Measurements from ENCODE around the gene HPN.
"Not testable (repeated sequence)": the region's sequence is repeated elsewhere in the genome, so short reads cannot be mapped to it uniquely, and the experiment has no call there.

HPN gene

DNA sequence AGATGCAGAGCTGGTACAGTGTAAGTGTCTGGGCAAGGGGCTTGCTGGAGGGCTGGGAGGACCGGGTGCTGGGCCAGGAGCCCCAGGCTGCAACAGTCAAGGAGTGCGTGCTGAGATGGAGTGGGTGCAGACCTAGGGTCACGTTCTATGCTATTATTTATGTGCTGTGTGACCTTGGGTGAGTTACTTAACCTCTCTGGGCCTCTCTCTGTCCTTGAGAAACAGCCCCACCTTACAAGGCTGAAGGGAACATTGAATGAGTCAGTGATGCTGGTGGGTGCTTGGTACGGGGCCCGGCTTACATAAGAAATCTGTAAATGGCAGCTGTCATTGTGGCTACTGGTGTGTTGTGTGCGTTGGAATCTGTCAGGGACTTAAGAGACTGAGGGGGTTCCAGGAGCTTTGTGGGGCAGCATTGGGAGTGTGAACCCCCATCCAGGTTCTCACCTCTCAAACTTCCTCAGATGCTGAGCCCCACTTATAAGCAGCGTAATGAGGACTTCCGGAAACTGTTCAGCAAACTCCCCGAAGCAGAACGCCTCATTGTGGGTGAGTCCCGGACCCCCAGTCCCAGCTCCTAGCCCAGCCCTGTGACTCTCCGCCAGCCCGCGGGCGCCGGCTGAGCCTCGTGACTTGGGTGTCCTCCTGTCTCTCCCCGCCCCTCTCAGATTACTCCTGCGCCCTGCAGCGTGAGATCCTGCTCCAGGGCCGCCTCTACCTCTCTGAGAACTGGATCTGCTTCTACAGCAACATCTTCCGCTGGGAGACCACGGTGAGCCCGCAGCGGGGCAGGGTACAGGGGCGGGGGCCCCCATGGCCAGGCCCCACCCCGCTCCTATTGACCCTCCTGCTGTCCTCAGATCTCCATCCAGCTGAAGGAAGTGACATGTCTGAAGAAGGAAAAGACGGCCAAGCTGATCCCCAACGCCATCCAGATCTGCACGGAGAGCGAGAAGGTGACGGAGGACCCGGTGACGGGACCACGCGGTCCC lies 31.8 kb upstream of the HPN start:
- no peak for DNase-seq

DNA sequence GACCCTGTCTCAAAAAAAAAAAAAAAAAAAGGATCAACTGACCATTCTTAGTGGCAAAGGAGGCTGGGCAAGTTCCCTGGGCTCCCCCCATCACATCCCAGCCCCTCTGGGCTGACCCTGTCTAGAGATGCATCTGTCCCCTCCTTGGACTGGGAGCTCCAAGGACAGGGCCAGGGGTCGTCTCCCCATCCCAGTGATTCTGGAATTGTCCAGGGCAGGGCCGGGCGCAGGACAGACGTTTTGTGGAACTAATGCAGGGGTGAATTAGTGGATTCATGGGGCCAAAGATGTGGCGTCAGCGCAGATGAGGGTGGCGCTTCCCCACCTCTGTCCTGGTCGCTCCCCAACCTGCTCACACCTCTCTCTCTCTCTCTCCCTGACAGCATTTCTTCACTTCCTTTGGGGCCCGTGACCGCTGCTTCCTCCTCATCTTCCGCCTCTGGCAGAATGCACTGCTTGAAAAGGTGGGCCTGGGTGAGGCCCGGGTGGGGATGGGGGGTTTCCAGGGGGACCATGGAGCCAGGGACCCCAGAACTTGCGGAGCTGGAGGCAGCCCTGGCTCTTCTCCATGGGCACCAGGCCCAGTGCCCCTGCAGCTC lies 30.3 kb upstream of the HPN start:
- DNase-seq, result no peak

DNA sequence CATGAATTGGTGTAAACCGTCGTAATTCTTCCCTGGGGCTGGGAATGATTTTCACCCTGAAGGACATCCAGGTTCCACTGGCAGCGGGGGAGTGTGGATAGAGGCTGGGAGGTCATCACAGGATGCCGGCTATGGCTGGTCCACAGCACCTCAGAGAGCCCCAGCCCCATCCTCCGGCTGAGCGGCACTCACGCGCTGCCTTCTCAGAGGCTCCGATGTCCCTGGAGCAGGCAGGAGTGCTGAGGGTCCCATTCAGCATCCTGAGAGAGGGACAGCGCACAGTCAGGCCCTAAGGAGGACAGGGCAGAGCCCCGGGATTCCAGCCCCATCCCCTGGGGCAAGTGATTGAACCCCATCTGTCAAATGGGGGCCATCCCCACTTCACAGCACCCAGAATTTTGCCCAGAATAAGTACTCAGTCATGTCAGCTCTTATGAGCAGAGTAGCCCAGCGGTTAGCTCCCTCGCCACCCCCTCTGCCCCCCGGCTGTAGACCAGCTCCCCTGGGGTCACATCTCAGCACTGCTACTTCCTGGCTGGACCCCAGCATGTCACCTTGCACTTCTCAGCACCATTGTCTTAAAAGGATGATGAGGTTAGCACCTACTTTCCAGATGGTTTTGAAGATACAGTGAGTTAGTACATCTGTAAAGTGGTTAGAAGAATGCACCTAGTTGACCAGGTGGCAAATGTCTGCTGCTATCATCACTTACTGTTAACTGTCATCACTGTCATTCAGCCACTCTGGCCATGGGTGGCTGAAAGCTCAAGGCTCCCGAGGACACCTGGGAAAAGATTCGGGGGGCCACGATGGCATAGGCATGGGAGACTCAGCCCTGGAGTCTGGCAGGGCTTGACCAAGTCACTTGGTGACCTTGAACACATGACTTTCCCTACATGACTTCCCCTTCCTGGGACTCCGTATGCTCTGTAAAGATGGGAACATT lies 29.5 kb upstream of the HPN start:
- no peak for DNase-seq

DNA sequence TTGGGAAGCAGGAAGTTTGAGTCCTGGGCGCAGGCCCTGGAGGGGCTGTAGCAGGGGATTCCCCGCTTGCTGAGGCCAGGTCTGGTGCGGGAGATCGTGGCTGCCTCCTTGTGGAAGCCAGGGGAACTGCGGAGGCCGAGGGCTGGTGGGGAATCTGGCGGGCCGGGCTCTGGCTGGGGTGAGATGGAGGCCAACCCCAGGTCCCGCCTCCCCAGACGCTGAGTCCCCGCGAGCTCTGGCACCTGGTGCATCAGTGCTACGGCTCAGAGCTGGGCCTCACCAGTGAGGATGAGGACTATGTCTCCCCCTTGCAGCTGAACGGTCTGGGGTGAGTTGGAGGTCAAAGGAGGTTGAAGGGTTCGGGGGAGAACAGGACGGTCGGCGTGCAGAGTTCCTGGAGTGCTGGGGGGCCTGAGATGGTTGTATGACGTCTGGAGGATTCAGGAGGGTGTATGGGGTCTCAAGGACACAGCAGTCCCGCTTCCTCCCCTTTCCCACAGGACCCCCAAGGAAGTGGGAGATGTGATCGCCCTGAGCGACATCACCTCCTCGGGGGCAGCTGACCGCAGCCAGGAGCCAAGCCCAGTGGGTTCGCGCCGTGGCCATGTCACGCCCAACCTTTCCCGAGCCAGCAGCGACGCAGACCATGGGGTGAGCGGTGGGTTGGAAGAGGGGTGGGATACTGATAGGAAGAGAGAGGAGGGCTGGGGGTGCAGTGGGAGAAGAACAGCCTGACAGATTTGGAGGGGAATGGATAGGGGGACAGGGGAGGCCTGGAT lies 28.3 kb upstream of the HPN start:
- DNase-seq, result no peak

DNA sequence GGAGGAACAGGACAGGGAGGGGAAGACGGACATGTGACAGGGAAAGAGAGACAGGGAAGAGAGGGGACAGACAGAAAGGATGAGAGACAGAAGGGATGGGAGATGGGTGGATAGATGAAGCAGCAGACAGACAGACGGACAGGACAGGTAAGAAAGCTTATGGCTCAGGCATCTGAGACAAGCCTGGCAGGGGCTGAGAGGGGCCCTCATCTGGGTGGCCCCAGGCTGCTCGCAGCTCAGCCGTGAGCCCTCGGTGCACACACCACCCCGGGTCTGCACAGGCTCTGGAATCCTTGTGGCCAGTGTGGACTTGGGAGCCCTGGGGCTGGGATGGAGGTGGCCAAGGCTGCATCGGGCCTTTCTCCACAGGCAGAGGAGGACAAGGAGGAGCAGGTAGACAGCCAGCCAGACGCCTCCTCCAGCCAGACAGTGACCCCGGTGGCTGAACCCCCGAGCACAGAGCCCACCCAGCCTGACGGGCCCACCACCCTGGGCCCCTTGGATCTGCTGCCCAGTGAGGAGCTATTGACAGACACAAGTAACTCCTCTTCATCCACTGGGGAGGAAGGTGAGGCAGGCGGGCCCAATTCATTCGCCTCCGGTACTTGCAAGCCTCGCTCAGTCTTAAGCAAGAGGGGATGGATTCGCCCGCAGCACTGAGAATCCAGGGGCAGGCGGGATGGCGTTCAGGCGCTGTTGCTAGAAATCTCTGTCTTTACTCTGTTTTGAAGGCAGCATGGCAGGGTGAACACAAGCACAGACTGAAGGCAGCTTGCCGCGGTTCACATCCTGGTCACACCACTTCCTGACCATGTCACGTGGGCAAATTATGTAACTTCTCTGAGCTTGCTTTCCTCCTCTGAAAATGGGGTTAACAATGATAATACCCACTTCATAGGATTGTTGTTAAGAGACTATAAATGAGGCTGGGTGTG lies 27.4 kb upstream of the HPN start:
- peak; percentile 11 for DNase-seq

DNA sequence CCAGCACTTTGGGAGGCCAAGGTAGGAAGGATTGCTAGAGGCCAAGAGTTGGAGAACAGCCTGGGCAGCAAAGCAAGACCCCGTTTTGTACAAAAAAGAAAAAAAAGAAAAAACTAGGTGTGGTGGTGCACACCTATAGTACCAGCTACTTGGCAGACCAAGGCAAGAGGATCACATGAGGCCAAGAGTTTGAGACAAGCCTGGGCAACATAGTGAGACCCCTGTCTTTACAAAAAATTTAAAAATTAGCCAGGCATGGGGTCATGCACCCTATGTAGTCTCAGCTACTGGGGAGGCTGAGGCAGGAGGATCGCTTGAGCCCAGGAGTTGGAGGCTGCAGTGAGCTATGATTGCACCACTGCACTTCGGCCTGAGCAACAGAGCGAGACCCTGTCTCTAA lies 26.7 kb upstream of the HPN start:
- not testable (repeated sequence) for DNase-seq

DNA sequence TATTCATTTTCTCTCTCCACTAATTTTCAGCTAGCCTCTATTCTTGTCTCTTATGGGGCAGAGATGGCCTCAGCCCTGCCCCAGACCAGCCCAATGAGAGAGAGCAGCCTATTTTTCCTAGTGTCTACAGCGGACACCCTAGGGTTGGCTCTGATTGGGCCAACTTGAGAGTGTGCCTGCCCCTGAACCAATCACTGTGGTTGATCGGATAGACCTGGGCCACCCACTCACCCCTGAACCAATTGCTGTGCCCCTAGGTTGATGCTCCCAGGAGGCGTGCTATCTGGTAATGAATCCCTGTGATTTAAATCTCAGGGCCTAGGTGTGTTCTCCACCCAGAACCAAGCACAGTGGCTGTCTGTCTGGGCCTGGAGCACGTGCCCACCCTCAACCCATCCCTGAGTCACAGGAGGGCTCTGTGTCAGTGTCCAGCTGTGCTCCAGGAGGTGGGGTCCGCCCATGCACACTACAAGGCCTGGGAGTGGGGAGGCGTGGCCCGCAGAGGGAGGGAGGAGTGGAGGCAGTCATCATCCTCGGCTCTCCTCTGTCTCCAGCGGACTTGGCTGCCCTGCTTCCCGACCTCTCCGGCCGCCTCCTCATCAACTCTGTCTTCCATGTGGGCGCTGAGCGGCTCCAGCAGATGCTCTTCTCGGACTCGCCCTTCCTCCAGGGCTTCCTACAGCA lies 26.1 kb upstream of the HPN start:
- DNase-seq, result no peak

DNA sequence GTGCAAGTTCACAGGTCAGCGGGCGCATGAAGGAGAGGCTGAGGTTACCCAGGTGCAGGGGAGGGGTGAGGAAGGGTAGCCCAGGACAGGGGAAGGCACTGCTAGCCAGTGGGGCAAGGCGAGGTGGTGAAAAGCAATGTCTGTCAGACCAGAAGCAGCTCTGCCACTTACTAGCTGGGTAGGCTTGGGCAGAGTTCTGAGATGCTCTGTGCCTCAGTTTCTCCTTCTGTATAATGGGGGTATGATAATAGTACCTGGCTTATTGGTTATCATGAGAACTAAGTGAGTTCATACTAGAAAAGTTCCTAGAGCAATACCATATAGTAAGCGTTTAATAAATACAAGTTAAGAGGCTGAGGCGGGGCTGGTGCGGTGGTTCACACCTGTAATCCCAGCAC lies 25.6 kb upstream of the HPN start:
- DNase-seq, result no peak

DNA sequence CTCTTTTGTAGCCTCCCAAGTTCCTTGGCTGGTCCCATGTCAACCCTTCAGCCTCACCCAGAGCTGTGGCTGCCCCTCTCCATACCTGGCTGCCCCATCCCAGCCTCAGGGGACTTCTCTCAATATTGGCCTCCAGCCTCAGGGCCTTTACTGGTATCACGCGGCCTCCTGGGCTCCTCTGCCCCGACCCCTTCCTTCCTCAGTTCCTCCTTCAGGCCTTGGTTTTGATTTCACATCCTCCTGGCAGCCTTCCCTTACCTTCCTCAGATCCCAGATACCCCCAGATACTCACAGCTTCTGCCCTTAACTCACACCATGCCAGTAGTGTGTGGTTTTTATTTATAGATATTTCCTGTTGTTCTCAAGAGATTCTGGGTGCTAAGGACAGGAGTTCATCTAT lies 24.0 kb upstream of the HPN start:
- no peak for DNase-seq

DNA sequence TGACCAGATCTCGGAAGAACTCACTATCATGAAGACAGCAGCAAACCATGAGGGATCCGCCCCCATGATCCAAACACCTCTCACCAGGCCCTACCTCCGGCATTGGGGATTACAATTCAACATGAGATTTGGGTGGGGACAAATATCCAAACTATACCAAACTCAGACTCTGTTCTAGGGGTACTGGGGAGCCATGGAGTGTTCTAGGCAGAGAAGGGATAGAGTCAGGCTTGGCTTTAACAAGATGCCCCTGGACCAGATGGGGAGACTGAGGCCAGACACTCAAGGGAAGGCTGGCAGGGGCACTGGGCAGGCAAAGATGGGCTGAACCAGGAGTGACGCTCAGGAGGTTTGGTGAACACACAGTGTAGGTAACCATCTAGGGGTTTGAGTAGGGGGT lies 23.1 kb upstream of the HPN start:
- DNase-seq, result no peak

DNA sequence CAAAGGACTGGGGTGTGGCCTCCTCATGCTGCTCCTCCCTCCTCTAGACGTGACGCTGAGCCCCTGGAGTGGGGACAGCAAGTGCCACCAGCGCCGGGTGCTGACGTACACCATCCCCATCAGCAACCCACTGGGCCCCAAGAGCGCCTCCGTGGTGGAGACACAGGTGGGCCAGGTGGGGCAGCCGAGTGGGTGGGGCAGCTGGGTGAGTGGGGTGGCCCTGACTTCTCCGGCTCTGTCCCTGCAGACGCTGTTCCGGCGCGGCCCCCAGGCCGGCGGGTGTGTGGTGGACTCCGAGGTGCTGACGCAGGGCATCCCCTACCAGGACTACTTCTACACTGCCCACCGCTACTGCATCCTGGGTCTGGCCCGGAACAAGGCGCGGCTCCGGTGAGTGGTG lies 22.4 kb upstream of the HPN start:
- no peak for DNase-seq

DNA sequence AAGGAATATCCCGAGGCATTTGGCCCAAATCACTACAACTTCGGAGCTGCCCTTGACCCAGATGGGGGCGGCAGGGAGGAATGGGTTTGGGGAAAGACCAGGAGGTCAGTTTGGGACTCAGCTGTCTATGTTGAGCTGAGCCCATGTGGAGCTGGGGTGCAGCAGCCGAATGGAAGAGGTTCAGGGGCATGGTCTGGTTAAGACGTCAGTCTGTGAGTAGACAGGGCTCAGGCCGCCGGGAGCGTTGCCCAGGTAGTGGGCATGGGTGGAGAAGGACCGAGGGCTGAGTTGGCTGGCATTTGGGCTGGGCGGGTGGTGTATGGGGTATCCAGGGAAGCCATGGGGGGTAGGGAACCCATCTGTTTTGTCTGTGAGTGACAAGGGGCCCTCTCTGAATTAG lies 20.5 kb upstream of the HPN start:
- DNase-seq, result no peak

DNA sequence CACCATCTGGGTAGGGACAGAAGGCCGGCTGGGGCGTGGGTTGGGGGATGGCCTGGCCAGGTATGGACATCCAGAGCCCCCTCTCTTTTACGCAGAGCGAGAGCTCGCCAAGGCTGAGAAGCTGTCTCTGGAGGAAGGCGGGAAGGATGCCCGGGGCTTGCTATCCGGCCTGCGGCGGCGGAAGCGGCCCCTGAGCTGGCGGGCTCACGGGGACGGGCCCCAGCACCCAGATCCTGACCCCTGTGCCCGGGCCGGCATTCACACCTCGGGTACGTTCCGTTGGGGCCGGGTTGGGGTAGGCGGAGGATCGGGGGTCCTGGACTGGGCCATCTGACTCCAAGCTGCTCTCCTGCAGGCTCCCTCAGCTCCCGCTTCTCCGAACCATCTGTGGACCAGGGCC lies 19.9 kb upstream of the HPN start:
- no peak for DNase-seq

DNA sequence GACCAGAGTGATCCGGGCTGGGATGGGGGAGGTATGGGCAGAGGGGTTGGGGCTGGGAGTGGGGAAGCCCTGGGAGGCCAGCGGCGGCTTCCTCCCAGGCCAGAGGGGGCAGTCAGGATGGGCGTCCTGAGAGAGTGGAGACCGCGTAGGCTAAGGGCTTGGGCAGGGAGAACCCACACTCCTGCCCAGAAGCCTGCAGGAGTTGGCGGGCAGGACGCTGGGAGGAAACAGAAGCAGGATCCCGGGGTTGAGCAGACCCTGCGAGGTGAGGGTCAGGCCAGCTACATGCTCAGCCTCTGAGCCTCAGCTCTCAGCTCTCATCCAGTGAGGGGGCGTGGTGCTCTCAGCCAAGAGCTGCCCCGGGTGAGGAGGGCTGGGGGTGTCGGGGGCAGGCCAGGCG lies 19.1 kb upstream of the HPN start:
- no peak for DNase-seq

DNA sequence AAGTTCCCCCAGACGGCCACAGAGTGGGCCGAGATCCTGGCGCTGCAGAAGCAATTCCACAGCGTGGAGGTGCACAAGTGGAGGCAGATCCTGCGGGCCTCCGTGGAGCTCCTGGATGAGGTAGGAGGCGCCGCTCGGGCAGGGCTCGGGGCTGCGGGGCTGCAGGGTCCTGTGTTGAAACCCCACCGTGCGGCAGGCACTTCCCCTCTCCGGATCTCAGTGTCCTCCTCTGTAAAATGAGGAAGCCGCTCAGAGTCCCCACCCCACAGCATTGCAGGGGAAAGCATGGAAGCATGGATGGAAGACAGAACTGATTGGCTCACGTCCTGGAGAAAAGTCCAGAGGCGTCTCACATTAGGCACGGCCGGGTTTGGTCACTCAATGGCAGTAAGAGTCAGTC lies 18.1 kb upstream of the HPN start:
- no peak for DNase-seq

DNA sequence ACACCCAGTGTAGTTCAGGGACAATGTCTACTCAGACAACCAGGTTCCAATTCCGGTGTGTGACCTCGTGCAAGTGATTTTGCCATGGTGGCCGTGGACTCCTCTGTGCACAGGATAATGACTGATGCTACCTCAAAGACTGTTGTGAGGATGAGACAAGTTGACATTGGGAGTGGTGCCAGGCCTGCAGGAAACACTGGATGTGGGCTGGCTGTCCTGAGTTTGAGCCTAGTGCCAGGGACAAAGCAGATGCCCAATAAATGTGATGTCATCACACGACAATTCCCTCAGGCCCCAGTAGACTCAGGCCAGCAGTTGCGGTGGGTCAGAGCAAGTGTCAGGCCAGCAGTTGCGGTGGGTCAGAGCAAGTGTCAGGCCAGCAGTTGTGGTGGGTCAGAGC lies 17.4 kb upstream of the HPN start:
- DNase-seq, result no peak

DNA sequence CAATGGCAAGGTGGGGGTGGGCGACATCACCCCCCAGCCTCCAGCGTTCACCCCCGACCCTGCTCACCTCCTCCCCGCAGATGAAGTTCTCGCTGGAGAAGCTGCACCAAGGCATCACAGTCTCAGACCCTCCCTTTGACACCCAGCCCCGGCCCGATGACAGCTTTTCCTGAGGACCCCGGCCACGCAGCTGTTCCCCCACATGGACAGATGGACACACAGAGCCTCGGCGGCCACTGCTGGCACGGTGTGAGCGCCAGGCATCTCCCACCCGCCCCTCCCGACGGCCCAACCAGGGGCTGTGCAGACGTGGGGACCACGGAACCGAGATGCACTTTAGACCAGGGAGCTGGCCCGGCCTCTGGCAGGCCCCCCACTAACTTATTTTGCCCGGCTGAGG lies 15.6 kb upstream of the HPN start:
- no peak for DNase-seq

DNA sequence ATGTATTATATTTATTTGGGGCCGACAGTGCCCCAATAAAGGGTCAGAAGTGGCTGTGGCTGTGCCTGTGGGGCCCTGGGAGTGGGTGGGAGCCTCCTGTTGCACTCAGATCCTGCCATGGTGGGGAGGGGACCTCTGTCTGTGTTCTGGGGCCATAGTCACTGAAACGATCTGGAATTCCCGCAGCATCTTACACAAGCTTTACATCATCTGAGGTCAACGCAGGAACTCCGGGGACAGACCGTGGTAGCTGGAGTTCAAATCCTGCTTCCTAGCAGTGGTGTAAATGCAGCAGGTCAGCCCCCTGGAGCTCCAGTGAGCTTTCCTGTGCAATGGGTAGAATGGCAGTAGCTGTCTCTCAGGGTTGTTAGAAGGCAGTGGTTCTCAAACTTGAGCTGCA lies 15.1 kb upstream of the HPN start:
- DNase-seq, result no peak

DNA sequence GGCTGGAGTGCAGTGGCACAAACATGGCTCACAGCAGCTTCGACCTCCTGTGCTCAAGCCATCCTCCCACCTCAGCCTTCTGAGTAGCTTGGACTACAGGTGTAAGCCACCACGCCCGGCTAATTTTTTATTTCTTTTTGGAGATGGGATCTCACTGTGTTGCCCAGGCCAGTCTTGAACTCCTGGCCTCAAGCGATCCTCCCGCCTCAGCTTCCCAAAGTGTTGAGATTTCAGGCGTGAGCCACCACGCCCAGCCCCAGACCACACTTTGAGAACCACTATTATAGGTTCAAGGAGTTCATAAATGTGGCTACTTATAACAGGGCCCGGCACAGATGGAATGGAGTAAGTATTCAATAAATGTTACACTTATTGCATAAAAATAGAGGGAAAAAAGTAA lies 14.5 kb upstream of the HPN start:
- no peak for DNase-seq

DNA sequence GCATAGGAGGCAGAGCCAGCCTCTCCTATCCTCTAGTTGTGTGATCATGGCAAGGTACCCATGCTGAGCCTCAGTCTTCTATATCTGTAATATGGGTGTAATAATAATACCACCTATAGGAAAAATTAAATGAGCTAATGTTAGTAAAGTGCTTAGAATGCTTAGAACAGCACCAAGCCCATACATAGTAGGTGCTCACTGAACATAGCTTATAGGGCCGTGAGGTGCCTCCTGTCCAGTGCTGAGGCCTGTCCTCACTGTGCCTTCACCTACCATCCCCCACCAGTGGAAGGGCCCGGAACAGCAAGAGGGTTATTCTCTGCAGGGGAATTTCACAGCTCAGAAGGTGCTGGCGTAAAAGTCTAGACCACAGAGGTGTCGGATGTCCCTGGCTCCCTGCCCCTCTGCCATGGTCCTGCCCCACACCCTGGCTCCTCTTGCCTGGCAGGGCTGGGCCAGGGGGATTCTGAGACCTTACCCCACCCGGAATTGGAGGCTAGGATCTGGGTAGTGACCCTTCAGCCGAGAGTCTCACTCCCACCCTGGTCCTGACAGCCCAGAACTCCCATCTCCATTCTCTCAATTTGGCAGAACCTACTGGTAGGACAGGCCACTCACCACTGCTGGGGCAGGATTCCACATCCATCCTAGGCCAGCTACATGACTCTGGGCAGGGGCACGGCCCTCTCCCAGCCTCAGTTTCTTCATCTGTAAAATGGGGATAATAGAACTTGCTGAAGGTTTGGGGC lies 13.5 kb upstream of the HPN start:
- DNase-seq, result no peak
